ENCODE data around the gene CACNA2D4. TPM values are rescaled to one million over a fixed set of nuclear protein-coding genes. Genes with fewer than 3 reads are reported as not detected.
A peak's percentile ranks its signal among the peaks of the same experiment; 100 is the strongest.

The CACNA2D4 gene
- total and polyA plus RNA-seq, 5 donors from 2014 or later, result 2.9 to 10.4 (median 6.4) TPM

DNA sequence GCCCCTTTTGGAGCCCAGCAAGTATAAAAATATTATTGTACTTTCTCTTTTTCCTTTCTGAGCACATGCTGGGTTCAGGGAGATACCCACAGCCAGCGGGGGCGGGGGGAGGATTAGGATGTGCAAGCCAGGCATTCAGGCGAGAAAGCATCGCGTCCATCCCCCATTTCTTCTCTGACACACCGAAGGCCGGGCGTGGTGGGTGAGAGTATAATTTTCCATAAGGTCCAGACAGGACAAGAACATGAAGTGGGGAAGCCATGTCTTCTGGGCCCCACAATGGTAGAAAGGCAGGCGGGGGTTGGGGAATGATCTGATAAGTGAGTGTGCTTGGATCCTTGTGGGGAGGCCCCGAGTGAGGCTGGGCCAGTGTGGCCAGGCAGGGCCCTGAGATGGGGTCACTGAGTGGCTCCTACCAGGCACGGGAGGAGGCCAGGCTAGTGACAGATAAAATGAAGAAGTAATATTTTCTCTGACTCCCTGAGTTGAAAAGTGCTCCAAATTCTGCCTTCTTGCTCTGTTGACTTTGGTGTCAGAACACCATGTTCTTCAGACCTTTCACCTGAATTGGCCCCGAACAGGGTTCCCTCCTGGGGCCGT lies 108.8 kb downstream of the CACNA2D4 start:
- Mint-ChIP-seq H3K4me3 (peak overlapping the region in 2 of 4 donors; percentile 9 to 10), H3K36me3 (no peaks in the 10 kb centered on the region)
- H3K4me1 ChIP-seq (ENCODE audit: control insufficient read depth, insufficient read depth, low read length, poor library complexity, severe bottlenecking), result peaks cover 7% of the 10 kb centered on the region

DNA sequence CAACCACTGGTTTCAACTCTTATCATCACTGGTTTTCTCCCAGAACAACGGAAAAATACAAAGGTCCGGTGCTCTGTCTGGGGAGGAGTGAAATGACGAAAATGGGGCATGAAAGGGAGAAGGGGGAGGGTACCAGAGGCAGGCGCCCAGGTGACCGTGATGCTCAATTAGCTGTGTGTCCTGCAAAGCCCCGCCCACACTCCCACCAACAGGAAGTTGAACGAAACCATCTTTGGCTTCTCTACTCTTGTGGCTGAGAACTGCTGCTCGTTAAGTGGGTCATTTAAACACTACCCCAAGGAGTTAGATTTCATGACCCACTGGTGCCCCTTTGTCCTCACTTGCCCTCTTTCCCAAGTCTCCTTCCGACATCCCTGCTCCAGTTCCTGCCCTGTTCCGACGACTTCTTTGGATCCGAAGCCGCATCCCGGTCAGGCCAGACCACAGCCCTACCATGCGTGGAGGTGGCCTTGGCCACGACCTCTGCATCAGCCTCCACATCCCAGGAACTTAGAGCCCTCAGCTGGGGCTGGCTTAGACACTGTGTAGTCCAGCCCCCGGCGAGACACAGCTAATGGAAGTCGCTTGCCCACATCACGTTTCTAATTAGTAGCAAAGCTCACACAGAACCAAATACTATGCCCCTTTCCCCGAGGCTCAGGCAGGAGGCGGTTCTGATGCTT lies 109.5 kb downstream of the CACNA2D4 start:
- ATAC-seq (ENCODE audit: low read depth in 2 of 2) (no peak), DNase-seq (peak in 1 of 3 donors; percentile 20)
- H3K27ac ChIP-seq (ENCODE audit: insufficient read depth, low read length, poor library complexity, severe bottlenecking), result no peak overlapping the region
- H3K36me3 ChIP-seq (ENCODE audit: control insufficient read depth, insufficient read depth, low read length), result no peaks in the 10 kb centered on the region
- Mint-ChIP-seq H3K36me3 (no peaks in the 10 kb centered on the region), H3K27ac (no peak overlapping the region), H3K4me1 (peaks cover 0 to 40% (median 10%) of the 10 kb centered on the region in 4 donors), H3K4me3 (peak overlapping the region in 1 of 4 donors; percentile 9), H3K9me3 (peaks cover 0 to 1% (median 0%) of the 10 kb centered on the region in 7 donors), H3K27me3 (peaks cover 5% of the 10 kb centered on the region)
- no peak overlapping the region for H3K4me3 ChIP-seq (ENCODE audit: low read depth, low read length)
- H3K4me1 ChIP-seq (ENCODE audit: control insufficient read depth, insufficient read depth, low read length, poor library complexity, severe bottlenecking), result peaks cover 10% of the 10 kb centered on the region
- H3K9me3 ChIP-seq (ENCODE audit: control insufficient read depth in 2 of 2, low read length in 2 of 2), result no peaks in the 10 kb centered on the region
- H3K27me3 ChIP-seq (ENCODE audit: control insufficient read depth, insufficient read depth, low read length), result no peaks in the 10 kb centered on the region

More for the DNA sequence above, 108.8 kb downstream of the CACNA2D4 start:
- Mint-ChIP-seq H3K27me3 (peaks cover 10% of the 10 kb centered on the region), H3K9me3 (no peaks in the 10 kb centered on the region), H3K4me1 (peaks cover 0 to 34% (median 5%) of the 10 kb centered on the region in 4 donors), H3K27ac (peak overlapping the region in 2 of 3 donors; percentile 46 to 91)
- H3K4me3 ChIP-seq (ENCODE audit: low read depth, low read length), result no peak overlapping the region
- no peaks in the 10 kb centered on the region for H3K9me3 ChIP-seq (ENCODE audit: control insufficient read depth in 2 of 2, low read length in 2 of 2)
- no peak for DNase-seq
- H3K36me3 ChIP-seq (ENCODE audit: control insufficient read depth, insufficient read depth, low read length), result no peaks in the 10 kb centered on the region
- ATAC-seq (ENCODE audit: low read depth in 2 of 2), result no peak
- no peaks in the 10 kb centered on the region for H3K27me3 ChIP-seq (ENCODE audit: control insufficient read depth, insufficient read depth, low read length)
- no peak overlapping the region for H3K27ac ChIP-seq (ENCODE audit: insufficient read depth, low read length, poor library complexity, severe bottlenecking)

DNA sequence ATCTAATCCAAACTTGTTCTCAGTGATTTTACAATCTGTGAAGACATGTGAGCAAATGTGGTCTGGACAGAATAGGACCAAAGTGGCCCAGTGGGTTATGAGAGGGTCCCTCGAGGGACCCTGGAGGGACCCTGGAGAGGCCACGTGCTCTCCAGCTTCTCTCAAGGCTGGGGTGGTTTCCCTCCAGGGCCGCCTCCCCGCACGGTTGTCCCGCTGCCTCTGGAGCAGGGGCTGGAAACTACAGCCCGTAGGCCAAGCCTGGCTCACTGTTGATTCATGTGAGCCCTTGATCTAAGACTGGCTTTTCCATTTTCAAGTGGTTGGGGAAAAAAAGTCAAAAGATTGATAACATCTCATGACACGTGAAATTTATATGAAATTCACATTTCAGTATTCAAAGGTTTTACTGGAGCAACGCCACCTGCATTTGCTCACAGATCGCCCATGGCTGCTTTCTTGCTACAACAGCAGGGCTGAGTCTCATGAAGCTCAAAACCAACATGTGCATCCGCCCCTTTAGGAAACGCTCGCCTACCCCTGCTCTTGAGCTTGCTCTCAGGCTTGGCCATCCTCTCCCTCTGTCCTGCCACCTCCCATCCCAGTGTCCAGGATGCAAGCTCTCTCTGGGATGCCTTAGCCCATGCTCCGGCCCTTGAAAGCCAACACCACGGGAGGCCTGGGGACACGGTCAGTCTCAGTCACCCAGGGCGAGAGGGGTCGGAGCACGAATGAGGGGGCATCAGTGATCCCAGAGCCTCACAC lies 110.2 kb downstream of the CACNA2D4 start:
- Histone ChIP-seq H3K4me1 (ENCODE audit: control insufficient read depth, insufficient read depth, low read length, poor library complexity, severe bottlenecking) (peaks cover 10% of the 10 kb centered on the region), H3K4me3 (ENCODE audit: low read depth, low read length) (no peak overlapping the region), H3K36me3 (ENCODE audit: control insufficient read depth, insufficient read depth, low read length) (no peaks in the 10 kb centered on the region), H3K9me3 (ENCODE audit: control insufficient read depth in 2 of 2, low read length in 2 of 2) (no peaks in the 10 kb centered on the region), H3K27me3 (ENCODE audit: control insufficient read depth, insufficient read depth, low read length) (no peaks in the 10 kb centered on the region), H3K27ac (ENCODE audit: insufficient read depth, low read length, poor library complexity, severe bottlenecking) (no peak overlapping the region)
- Mint-ChIP-seq H3K36me3 (no peaks in the 10 kb centered on the region), H3K27me3 (peaks cover 5% of the 10 kb centered on the region), H3K4me1 (peaks cover 0 to 40% (median 10%) of the 10 kb centered on the region in 4 donors), H3K4me3 (no peak overlapping the region), H3K27ac (no peak overlapping the region), H3K9me3 (peaks cover 0 to 1% (median 0%) of the 10 kb centered on the region in 7 donors)
- ATAC-seq (ENCODE audit: low read depth in 2 of 2), result no peak
- DNase-seq, result no peak

DNA sequence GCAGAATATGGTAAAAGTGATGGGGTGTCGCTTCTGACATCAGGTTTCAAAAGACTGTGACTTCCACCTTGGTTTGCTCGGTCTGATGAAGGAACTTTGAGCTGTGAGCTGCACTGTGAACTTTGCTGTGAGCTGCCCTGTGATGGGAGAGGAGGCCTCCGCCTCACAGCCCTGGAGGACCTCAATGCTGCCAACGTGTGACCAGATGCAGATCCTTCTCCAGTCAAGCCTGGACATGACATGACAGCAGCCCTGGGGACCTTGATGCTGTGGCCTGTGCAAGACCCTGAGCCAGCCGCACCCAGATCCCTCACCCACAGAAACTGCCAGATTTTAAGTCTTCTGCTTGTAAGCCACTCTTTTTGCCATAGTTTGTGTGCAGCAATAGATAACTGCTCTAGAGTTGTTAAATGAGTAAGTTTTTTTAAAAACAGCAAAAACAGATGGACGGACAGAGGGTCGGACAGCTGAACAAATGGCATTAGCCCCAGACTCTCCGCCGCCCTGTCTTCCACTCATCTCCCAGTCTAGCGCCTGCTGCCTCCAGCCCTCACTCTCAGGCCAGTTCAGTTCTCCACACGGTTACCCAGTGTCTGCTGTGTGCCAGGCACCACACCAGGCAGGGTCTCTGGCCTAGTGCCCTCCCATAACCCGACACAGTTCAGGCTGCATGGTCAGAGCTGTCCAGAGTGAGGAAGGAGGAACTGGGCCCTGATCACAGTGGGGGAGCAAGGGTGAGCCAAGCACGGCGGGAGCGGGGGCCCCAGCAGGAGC lies 111.2 kb downstream of the CACNA2D4 start:
- no peak overlapping the region for H3K27ac ChIP-seq (ENCODE audit: insufficient read depth, low read length, poor library complexity, severe bottlenecking)
- H3K27me3 ChIP-seq (ENCODE audit: control insufficient read depth, insufficient read depth, low read length), result no peaks in the 10 kb centered on the region
- no peak overlapping the region for H3K4me3 ChIP-seq (ENCODE audit: low read depth, low read length)
- peaks cover 10% of the 10 kb centered on the region for H3K4me1 ChIP-seq (ENCODE audit: control insufficient read depth, insufficient read depth, low read length, poor library complexity, severe bottlenecking)
- ATAC-seq (ENCODE audit: low read depth in 2 of 2) (no peak), DNase-seq (no peak)
- Mint-ChIP-seq H3K9me3 (peaks cover 0 to 1% (median 0%) of the 10 kb centered on the region in 7 donors), H3K4me1 (peaks cover 0 to 39% (median 10%) of the 10 kb centered on the region in 4 donors), H3K27ac (peak overlapping the region in 2 of 3 donors; percentile 42 to 69), H3K27me3 (no peaks in the 10 kb centered on the region), H3K36me3 (no peaks in the 10 kb centered on the region), H3K4me3 (peak overlapping the region in 1 of 4 donors; percentile 57)
- no peaks in the 10 kb centered on the region for H3K36me3 ChIP-seq (ENCODE audit: control insufficient read depth, insufficient read depth, low read length)
- H3K9me3 ChIP-seq (ENCODE audit: control insufficient read depth in 2 of 2, low read length in 2 of 2), result no peaks in the 10 kb centered on the region

DNA sequence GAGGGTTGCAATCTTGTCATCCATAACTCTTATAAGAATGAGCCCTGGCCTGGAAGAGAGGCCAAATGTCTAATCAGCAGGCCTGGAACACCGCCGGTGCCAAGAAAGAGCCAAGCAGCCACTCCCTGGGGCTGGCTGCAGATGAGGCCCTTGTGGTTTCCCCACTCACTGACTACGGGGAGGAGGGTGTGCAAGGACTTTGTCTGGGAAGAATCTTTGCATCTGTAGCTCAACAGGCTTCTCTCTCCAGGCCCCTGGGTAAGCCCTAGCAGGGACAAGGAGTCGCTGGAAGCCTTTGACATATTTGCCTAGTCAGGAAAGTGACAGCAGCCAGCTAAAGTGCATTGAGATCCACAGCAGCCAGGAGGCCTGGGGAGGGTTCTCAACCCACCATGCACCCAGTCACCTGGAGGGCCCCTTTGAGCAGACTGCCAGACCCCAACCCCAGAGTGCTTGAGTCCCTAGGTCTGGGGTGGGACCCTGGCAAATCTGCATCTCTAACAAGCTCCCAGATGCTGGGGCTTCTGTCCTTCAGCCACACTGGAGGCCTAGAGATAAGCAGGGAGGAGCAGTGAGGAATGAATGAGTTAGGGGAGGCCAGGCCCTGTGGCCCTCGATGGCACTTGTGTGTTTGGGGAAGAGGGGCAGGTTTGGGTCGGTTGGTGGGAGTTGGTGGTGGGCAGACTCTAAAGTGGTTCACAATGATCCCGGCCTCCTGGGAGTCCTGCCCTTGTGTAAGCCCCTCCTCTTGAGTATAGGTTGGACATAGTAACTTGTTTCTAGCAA lies 112.0 kb downstream of the CACNA2D4 start:
- no peaks in the 10 kb centered on the region for H3K36me3 ChIP-seq (ENCODE audit: control insufficient read depth, insufficient read depth, low read length)
- Mint-ChIP-seq H3K27ac (peak overlapping the region in 1 of 3 donors; percentile 69), H3K36me3 (no peaks in the 10 kb centered on the region), H3K4me1 (peaks cover 0 to 35% (median 10%) of the 10 kb centered on the region in 4 donors), H3K27me3 (no peaks in the 10 kb centered on the region), H3K4me3 (no peak overlapping the region), H3K9me3 (peaks cover 0 to 1% (median 0%) of the 10 kb centered on the region in 7 donors)
- H3K4me1 ChIP-seq (ENCODE audit: control insufficient read depth, insufficient read depth, low read length, poor library complexity, severe bottlenecking), result peaks cover 10% of the 10 kb centered on the region
- H3K4me3 ChIP-seq (ENCODE audit: low read depth, low read length), result no peak overlapping the region
- ATAC-seq (ENCODE audit: low read depth in 2 of 2), result no peak
- DNase-seq, result no peak
- H3K27ac ChIP-seq (ENCODE audit: insufficient read depth, low read length, poor library complexity, severe bottlenecking), result no peak overlapping the region
- H3K9me3 ChIP-seq (ENCODE audit: control insufficient read depth in 2 of 2, low read length in 2 of 2), result no peaks in the 10 kb centered on the region
- no peaks in the 10 kb centered on the region for H3K27me3 ChIP-seq (ENCODE audit: control insufficient read depth, insufficient read depth, low read length)

DNA sequence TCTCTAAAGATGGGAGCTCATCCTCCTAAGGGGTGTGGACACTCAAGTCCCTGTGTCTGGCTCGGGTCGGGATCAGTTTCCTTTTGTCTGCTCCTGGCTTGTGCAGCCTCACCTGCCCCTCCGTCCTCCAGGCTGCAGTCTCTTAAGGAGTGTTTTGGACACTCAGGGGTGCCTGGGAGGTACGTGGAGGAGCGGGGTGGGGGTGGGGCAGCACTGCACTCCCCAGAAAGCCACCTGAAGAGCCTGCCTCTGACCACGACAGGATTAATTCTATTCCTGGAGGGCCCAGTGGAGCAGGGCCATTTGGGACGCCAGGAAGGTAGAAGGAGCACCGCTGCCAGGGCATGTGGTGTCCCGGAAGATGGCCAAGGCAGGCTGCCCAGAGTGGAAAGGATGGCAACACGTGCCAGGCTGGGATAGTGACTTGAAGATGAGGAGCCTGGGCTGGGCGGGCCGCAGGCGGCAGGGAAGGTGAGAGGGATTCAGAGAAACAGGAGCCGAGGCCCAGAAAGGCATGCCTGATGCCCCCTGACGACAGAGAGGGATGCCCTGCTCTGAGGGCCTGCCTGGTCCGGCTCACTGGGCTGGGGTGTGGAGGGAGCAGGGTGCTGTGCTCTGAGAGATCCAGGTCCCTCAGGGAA lies 112.9 kb downstream of the CACNA2D4 start:
- peaks cover 0 to 29% (median 10%) of the 10 kb centered on the region in 4 donors for H3K4me1 Mint-ChIP-seq
- ATAC-seq (ENCODE audit: low read depth in 2 of 2) (no peak), DNase-seq (no peak)
- Histone ChIP-seq H3K9me3 (ENCODE audit: control insufficient read depth in 2 of 2, low read length in 2 of 2) (no peaks in the 10 kb centered on the region), H3K4me1 (ENCODE audit: control insufficient read depth, insufficient read depth, low read length, poor library complexity, severe bottlenecking) (peaks cover 6% of the 10 kb centered on the region), H3K4me3 (ENCODE audit: low read depth, low read length) (no peak overlapping the region), H3K36me3 (ENCODE audit: control insufficient read depth, insufficient read depth, low read length) (no peaks in the 10 kb centered on the region), H3K27ac (ENCODE audit: insufficient read depth, low read length, poor library complexity, severe bottlenecking) (no peak overlapping the region), H3K27me3 (ENCODE audit: control insufficient read depth, insufficient read depth, low read length) (no peaks in the 10 kb centered on the region)
- H3K9me3 Mint-ChIP-seq, result peaks cover 0 to 1% (median 0%) of the 10 kb centered on the region in 7 donors
- no peaks in the 10 kb centered on the region for H3K27me3 Mint-ChIP-seq
- no peak overlapping the region for H3K4me3 Mint-ChIP-seq
- H3K36me3 Mint-ChIP-seq, result no peaks in the 10 kb centered on the region
- H3K27ac Mint-ChIP-seq, result no peak overlapping the region
